Stimulated activated CD8-positive, alpha-beta memory T cell treated with anti-CD3 and anti-CD28 coated beads, Interleukin-7, amount 100 ng/mL, for 4 hours (primary cell): ENCODE measurements around the gene ADIG.

ENCODE experiments used
- DNase-seq, 2 donors: peaks; one replicate each; pipeline ENCODE4 v3.0.0-alpha.2; 2020; ENCODE audit warnings: low read depth in 2 of 2

The ADIG gene

GRCh38 chr20:38631155-38632022, 50.4 kb downstream of the ADIG start:
- no peak for DNase-seq

GRCh38 chr20:38633577-38634093, 52.6 kb downstream of the ADIG start:
- DNase-seq: peak; percentile 4 to 13

- no peak for DNase-seq
These were observed 54.8 kb downstream of the ADIG start for GRCh38 chr20:38635721-38636288.
